Activated CD4-positive, alpha-beta T cell treated with anti-CD3 and anti-CD28 coated beads, Interleukin-2, amount 10 ng/mL, durations not matched to agents 24 days and 14 days (primary cell): ENCODE data around the gene MYH10. TPM values are rescaled to one million over a fixed set of nuclear protein-coding genes. Genes with fewer than 3 reads are reported as not detected.

Experiments used
- DNase-seq: peaks from one replicate; pipeline ENCODE4 v3.0.0; 2022
- H3K27ac Mint-ChIP-seq: one replicate; pipeline ENCODE4 v1.8.0; 2022; ENCODE audit warnings: mild to moderate bottlenecking, mixed read lengths
- H3K27me3 Mint-ChIP-seq: one replicate; pipeline ENCODE4 v1.8.0; 2022; ENCODE audit warnings: mixed read lengths
- H3K36me3 Mint-ChIP-seq: one replicate; pipeline ENCODE4 v1.8.0; 2022; ENCODE audit warnings: low read depth, mild to moderate bottlenecking, mixed read lengths
- H3K4me1 Mint-ChIP-seq: one replicate; pipeline ENCODE4 v1.8.0; 2021; ENCODE audit warnings: mixed read lengths
- H3K4me3 Mint-ChIP-seq: one replicate; pipeline ENCODE4 v1.8.0; 2022; ENCODE audit warnings: mild to moderate bottlenecking, moderate library complexity, mixed read lengths
- H3K9me3 Mint-ChIP-seq: one replicate; pipeline ENCODE4 v1.8.0; 2021; ENCODE audit warnings: mixed read lengths
- intact Hi-C: fragments of 100-400 bp; cut with micrococcal nuclease; formaldehyde crosslinking; loops from one replicate; pipeline ENCODE4 v1.15.1; 2023
- total RNA-seq: library from RNA; stranded (reverse); gene quantifications from 2 replicates; pipeline ENCODE4 v1.2.3, GENCODE V29; 2022

The MYH10 gene
- total RNA-seq, 1 donor from 2014 or later: 19.4 TPM

- peaks cover 2% of the 10 kb centered on the region for H3K4me1 Mint-ChIP-seq
- intact Hi-C loops: no loop called here
- DNase-seq: no peak
- no peaks in the 10 kb centered on the region for H3K36me3 Mint-ChIP-seq
- no peaks in the 10 kb centered on the region for H3K9me3 Mint-ChIP-seq
- H3K27ac Mint-ChIP-seq: no peak overlapping the region
- H3K4me3 Mint-ChIP-seq: no peak overlapping the region
- H3K27me3 Mint-ChIP-seq: peaks cover 4% of the 10 kb centered on the region
Measured at GRCh38 chr17:8610558-8610957, 20.0 kb downstream of the MYH10 start.

- Mint-ChIP-seq H3K27ac (no peak overlapping the region), H3K4me1 (peaks cover 2% of the 10 kb centered on the region), H3K4me3 (no peak overlapping the region), H3K9me3 (no peaks in the 10 kb centered on the region), H3K36me3 (no peaks in the 10 kb centered on the region), H3K27me3 (peaks cover 4% of the 10 kb centered on the region)
- intact Hi-C loops: no loop called here
- DNase-seq: no peak
Measured at GRCh38 chr17:8609910-8610309, 20.6 kb downstream of the MYH10 start.

- peaks cover 4% of the 10 kb centered on the region for H3K27me3 Mint-ChIP-seq
- H3K4me1 Mint-ChIP-seq: peaks cover 2% of the 10 kb centered on the region
- no peaks in the 10 kb centered on the region for H3K36me3 Mint-ChIP-seq
- no peaks in the 10 kb centered on the region for H3K9me3 Mint-ChIP-seq
- no peak overlapping the region for H3K27ac Mint-ChIP-seq
- intact Hi-C loops: no loop called here
- no peak overlapping the region for H3K4me3 Mint-ChIP-seq
- no peak for DNase-seq
Measured at GRCh38 chr17:8608001-8608400, 22.5 kb downstream of the MYH10 start.

GRCh38 chr17:8606401-8606800 lies 24.1 kb downstream of the MYH10 start:
- no peaks in the 10 kb centered on the region for H3K36me3 Mint-ChIP-seq
- intact Hi-C loops: no loop called here
- H3K27me3 Mint-ChIP-seq: peaks cover 4% of the 10 kb centered on the region
- H3K4me3 Mint-ChIP-seq: no peak overlapping the region
- no peak overlapping the region for H3K27ac Mint-ChIP-seq
- no peaks in the 10 kb centered on the region for H3K9me3 Mint-ChIP-seq
- H3K4me1 Mint-ChIP-seq: no peaks in the 10 kb centered on the region
- no peak for DNase-seq

GRCh38 chr17:8602679-8603078 lies 27.8 kb downstream of the MYH10 start:
- no peak for DNase-seq
- H3K36me3 Mint-ChIP-seq: no peaks in the 10 kb centered on the region
- H3K4me1 Mint-ChIP-seq: no peaks in the 10 kb centered on the region
- H3K4me3 Mint-ChIP-seq: no peak overlapping the region
- H3K27me3 Mint-ChIP-seq: peaks cover 4% of the 10 kb centered on the region
- intact Hi-C loops: no loop called here
- no peaks in the 10 kb centered on the region for H3K9me3 Mint-ChIP-seq
- H3K27ac Mint-ChIP-seq: no peak overlapping the region

GRCh38 chr17:8599351-8600011 lies 31.0 kb downstream of the MYH10 start:
- Mint-ChIP-seq H3K4me3 (no peak overlapping the region), H3K9me3 (no peaks in the 10 kb centered on the region), H3K27me3 (no peaks in the 10 kb centered on the region), H3K27ac (no peak overlapping the region), H3K4me1 (no peaks in the 10 kb centered on the region), H3K36me3 (no peaks in the 10 kb centered on the region)
- no peak for DNase-seq
- intact Hi-C loops: no loop called here

GRCh38 chr17:8598913-8599312 lies 31.6 kb downstream of the MYH10 start:
- no peak for DNase-seq
- no peaks in the 10 kb centered on the region for H3K36me3 Mint-ChIP-seq
- peaks cover under 1% of the 10 kb centered on the region for H3K27me3 Mint-ChIP-seq
- H3K9me3 Mint-ChIP-seq: no peaks in the 10 kb centered on the region
- H3K27ac Mint-ChIP-seq: no peak overlapping the region
- no peaks in the 10 kb centered on the region for H3K4me1 Mint-ChIP-seq
- H3K4me3 Mint-ChIP-seq: no peak overlapping the region
- intact Hi-C loops: no loop called here

- intact Hi-C loops: no loop called here
- Mint-ChIP-seq H3K9me3 (no peaks in the 10 kb centered on the region), H3K4me3 (no peak overlapping the region), H3K4me1 (no peaks in the 10 kb centered on the region), H3K27me3 (peaks cover 12% of the 10 kb centered on the region), H3K36me3 (no peaks in the 10 kb centered on the region), H3K27ac (no peak overlapping the region)
- DNase-seq: no peak
Measured at GRCh38 chr17:8593830-8594229, 36.7 kb downstream of the MYH10 start.

- Mint-ChIP-seq H3K27ac (no peak overlapping the region), H3K27me3 (peaks cover 12% of the 10 kb centered on the region), H3K9me3 (no peaks in the 10 kb centered on the region), H3K36me3 (no peaks in the 10 kb centered on the region), H3K4me3 (no peak overlapping the region), H3K4me1 (no peaks in the 10 kb centered on the region)
- no peak for DNase-seq
- intact Hi-C loops: no loop called here
Measured at GRCh38 chr17:8593276-8593675, 37.2 kb downstream of the MYH10 start.

- no peak for DNase-seq
- Mint-ChIP-seq H3K27ac (no peak overlapping the region), H3K27me3 (peaks cover 14% of the 10 kb centered on the region), H3K36me3 (no peaks in the 10 kb centered on the region), H3K4me1 (no peaks in the 10 kb centered on the region), H3K4me3 (no peak overlapping the region), H3K9me3 (no peaks in the 10 kb centered on the region)
- intact Hi-C loops: no loop called here
Measured at GRCh38 chr17:8588877-8589554, 41.5 kb downstream of the MYH10 start.

GRCh38 chr17:8586766-8587165 lies 43.8 kb downstream of the MYH10 start:
- Mint-ChIP-seq H3K4me1 (no peaks in the 10 kb centered on the region), H3K9me3 (no peaks in the 10 kb centered on the region), H3K36me3 (no peaks in the 10 kb centered on the region), H3K4me3 (no peak overlapping the region), H3K27ac (no peak overlapping the region), H3K27me3 (peaks cover 2% of the 10 kb centered on the region)
- no peak for DNase-seq
- intact Hi-C loops: no loop called here

GRCh38 chr17:8585911-8586310 lies 44.6 kb downstream of the MYH10 start:
- H3K4me1 Mint-ChIP-seq: peaks cover 4% of the 10 kb centered on the region
- H3K9me3 Mint-ChIP-seq: no peaks in the 10 kb centered on the region
- peaks cover 2% of the 10 kb centered on the region for H3K27me3 Mint-ChIP-seq
- H3K36me3 Mint-ChIP-seq: no peaks in the 10 kb centered on the region
- no peak overlapping the region for H3K4me3 Mint-ChIP-seq
- no peak for DNase-seq
- H3K27ac Mint-ChIP-seq: no peak overlapping the region
- intact Hi-C loops: no loop called here

GRCh38 chr17:8583954-8584353 lies 46.6 kb downstream of the MYH10 start:
- no peak overlapping the region for H3K4me3 Mint-ChIP-seq
- peaks cover 6% of the 10 kb centered on the region for H3K4me1 Mint-ChIP-seq
- H3K27ac Mint-ChIP-seq: no peak overlapping the region
- intact Hi-C loops: no loop called here
- H3K36me3 Mint-ChIP-seq: no peaks in the 10 kb centered on the region
- no peak for DNase-seq
- peaks cover 2% of the 10 kb centered on the region for H3K27me3 Mint-ChIP-seq
- H3K9me3 Mint-ChIP-seq: no peaks in the 10 kb centered on the region

- H3K4me3 Mint-ChIP-seq: no peak overlapping the region
- DNase-seq: no peak
- no peak overlapping the region for H3K27ac Mint-ChIP-seq
- peaks cover 6% of the 10 kb centered on the region for H3K4me1 Mint-ChIP-seq
- H3K27me3 Mint-ChIP-seq: no peaks in the 10 kb centered on the region
- no peaks in the 10 kb centered on the region for H3K9me3 Mint-ChIP-seq
- intact Hi-C loops: no loop called here
- no peaks in the 10 kb centered on the region for H3K36me3 Mint-ChIP-seq
Measured at GRCh38 chr17:8580952-8581658, 49.4 kb downstream of the MYH10 start.
